SKM-1 (cell line): Measurements from ENCODE around the gene FTL.
A peak's percentile ranks its signal among the peaks of the same experiment; 100 is the strongest.
"Not testable (repeated sequence)": the region's sequence is repeated elsewhere in the genome, so short reads cannot be mapped to it uniquely, and the experiment has no call there.

Experiments
- DNase-seq: peaks from one replicate; lab custom pipeline; 2025; ENCODE audit not compliant: unreplicated experiment; lab: John Stamatoyannopoulos, UW

The FTL gene

GRCh38 chr19:48965040-48965805, at the start of gene FTL:
FTL (plus strand) TSS chr19:48965309; CDS start chr19:48965508, 199 bp downstream.
- peak; percentile 66 for DNase-seq

- no peak for DNase-seq
These were observed 49.4 kb upstream of the FTL start for GRCh38 chr19:48915757-48916156.

GRCh38 chr19:48918071-48918470, 47.0 kb upstream of the FTL start:
- DNase-seq, result no peak

- no peak for DNase-seq
These were observed 46.3 kb upstream of the FTL start for GRCh38 chr19:48918801-48919247.

- not testable (repeated sequence) for DNase-seq
These were observed 45.8 kb upstream of the FTL start for GRCh38 chr19:48919271-48919670.

GRCh38 chr19:48920949-48921348, 44.2 kb upstream of the FTL start:
- no peak for DNase-seq

- no peak for DNase-seq
These were observed 43.2 kb upstream of the FTL start for GRCh38 chr19:48921721-48922500.

- no peak for DNase-seq
These were observed 42.3 kb upstream of the FTL start for GRCh38 chr19:48922548-48923490.

GRCh38 chr19:48925240-48925843, 39.8 kb upstream of the FTL start:
- DNase-seq, result no peak

GRCh38 chr19:48925890-48926289, 39.2 kb upstream of the FTL start:
- DNase-seq, result not testable (repeated sequence)

GRCh38 chr19:48926909-48927308, 38.2 kb upstream of the FTL start:
- DNase-seq, result no peak

GRCh38 chr19:48927692-48928091, 37.4 kb upstream of the FTL start:
- DNase-seq, result not testable (repeated sequence)

GRCh38 chr19:48928164-48929025, 36.7 kb upstream of the FTL start:
- no peak for DNase-seq

GRCh38 chr19:48933382-48933932, 31.7 kb upstream of the FTL start, which contains the start of gene DHDH:
DHDH (plus strand) TSS chr19:48933699; CDS start chr19:48933722, 23 bp downstream.
- no peak for DNase-seq

GRCh38 chr19:48934837-48935236, 30.3 kb upstream of the FTL start:
- no peak for DNase-seq

GRCh38 chr19:48935864-48936263, 29.2 kb upstream of the FTL start:
- no peak for DNase-seq

- no peak for DNase-seq
These were observed 26.9 kb upstream of the FTL start for GRCh38 chr19:48938256-48938655.

GRCh38 chr19:48940902-48941301, 24.2 kb upstream of the FTL start:
- no peak for DNase-seq

GRCh38 chr19:48943081-48943480, 22.0 kb upstream of the FTL start:
- no peak for DNase-seq
